GM10266 (cell line): ENCODE results near the gene MEP1A.

Experiments
- DNase-seq: peaks from one replicate; pipeline ENCODE4 v3.0.0; 2012; ENCODE audit errors: extremely low spot score
- TF ChIP-seq, protein P1 (sequence below): IDR thresholded peaks from 2 replicates; pipeline ENCODE4 v1.5.1; 2012; ENCODE audit warnings: mild to moderate bottlenecking, low read depth; ENCODE audit not compliant: control insufficient read depth, insufficient read depth; ENCODE audit errors: missing control alignments

Gene MEP1A

DNA sequence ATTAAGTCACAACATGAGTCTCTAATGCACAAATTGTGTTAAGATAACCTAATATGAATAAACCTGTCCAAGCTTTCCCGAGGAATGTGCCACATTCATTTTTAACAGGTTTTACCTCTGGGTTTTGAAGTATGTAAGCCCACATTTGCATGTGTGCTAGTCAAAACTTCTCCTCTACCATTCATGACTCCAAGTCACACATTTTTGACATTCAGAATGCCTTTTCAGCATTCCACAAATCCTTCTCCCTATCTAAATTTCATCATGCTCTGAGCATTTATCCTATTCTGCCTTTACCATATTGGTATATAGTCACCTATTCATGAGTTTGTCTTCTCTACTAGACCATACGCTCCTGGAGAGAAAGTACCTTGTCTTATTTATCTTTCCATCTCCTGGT, 72.0 kb downstream of the MEP1A start:
- TF ChIP-seq, protein P1, sequence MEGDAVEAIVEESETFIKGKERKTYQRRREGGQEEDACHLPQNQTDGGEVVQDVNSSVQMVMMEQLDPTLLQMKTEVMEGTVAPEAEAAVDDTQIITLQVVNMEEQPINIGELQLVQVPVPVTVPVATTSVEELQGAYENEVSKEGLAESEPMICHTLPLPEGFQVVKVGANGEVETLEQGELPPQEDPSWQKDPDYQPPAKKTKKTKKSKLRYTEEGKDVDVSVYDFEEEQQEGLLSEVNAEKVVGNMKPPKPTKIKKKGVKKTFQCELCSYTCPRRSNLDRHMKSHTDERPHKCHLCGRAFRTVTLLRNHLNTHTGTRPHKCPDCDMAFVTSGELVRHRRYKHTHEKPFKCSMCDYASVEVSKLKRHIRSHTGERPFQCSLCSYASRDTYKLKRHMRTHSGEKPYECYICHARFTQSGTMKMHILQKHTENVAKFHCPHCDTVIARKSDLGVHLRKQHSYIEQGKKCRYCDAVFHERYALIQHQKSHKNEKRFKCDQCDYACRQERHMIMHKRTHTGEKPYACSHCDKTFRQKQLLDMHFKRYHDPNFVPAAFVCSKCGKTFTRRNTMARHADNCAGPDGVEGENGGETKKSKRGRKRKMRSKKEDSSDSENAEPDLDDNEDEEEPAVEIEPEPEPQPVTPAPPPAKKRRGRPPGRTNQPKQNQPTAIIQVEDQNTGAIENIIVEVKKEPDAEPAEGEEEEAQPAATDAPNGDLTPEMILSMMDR, result no peak
- DNase-seq, result no peak

DNA sequence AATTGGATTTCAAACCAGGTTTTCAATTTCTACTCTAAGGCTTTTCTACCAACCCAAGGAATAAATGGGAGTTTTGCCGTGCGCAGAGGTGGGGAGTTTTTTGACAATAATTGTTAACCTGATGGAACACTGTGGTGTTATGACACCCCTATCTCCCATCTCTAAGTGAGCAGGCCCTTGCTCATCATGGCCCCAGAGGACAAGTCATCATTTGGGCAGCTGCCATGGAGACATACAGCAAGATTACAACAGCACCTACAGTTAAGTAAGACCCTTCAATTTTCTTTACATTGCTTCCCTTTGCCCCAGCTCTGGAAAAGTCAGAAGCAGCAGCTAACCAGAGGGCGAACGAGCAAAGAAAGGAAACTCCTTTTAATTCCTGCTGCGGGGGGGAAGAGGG, 74.2 kb downstream of the MEP1A start:
- no peak for DNase-seq
- TF ChIP-seq, protein P1, result no peak

DNA sequence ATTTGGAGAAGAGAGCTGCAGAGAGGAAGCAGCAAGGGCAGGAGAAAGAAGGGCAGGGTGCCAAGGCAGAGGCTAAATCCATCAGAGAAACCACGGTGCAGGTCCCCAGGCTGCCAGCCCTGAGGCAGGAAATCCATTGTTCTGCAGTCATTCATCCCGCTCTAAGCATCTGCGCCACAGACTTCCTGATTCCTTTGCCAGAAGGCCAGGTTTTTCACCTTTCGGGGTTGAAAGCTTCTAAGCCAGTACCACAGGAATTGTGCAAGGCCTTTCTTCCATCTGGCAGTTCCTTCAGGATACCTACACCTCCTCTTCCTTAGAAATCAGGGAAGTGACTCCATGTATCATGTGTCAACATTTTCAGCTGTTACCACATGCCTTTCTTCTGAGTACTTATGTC, 82.9 kb downstream of the MEP1A start:
- TF ChIP-seq, protein P1, result no peak
- no peak for DNase-seq

DNA sequence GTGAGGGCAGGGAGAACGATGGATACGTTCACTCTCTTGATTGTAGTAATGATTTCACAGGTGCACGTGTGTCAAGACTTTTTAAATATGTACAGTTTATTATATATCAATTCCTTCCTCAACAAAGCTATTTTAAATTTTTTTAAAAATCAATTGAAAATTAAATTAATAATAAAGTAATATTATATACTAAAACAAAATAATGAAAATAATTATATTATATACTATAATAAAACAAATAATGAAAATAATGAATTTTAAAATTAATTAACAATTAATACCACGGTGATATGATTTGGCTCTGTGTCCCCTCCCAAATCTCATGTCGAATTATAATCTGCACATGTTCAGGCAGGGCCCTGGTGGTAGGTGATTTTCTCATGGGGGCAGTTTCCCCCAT, 85.8 kb downstream of the MEP1A start:
- no peak for DNase-seq
- TF ChIP-seq, protein P1, result no peak

DNA sequence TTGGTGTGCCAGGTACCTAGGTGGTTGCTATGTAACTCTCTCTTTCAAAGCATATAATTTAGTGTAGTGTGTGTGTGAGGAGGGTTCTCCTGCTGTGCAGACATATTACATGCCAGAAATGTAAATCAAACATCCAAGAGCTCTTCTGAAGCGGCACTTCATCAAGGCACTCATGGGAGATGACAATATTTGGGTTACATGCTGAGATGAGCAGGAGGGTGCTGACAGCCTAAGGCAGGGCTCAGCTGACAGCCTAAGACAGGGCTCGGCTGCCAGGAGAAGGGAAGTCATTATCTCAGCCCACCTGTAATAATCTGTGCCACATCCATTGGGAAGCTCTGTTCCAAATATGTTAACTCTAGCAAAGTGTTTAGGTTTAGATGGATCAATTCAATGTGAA, 89.5 kb downstream of the MEP1A start:
- TF ChIP-seq, protein P1, result no peak
- no peak for DNase-seq

DNA sequence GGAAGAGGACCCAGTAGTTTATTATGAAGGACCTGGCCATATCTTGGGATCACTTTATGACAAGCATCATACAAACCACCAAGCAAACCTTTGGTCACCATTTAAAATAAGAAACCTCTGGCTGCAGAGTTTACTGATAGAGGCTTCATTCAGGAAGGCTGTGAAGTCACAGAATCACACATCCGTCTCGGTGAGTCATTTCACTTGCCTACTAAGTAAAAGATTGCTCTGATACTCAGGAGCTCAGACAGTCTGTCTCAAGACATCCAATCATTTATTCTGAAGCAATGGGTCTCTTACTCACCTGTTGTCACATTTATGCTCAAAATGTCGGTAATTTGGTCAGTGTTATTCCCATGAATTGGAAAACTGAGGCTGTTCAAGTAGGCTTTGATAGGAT, 94.8 kb downstream of the MEP1A start:
- DNase-seq, result no peak
- TF ChIP-seq, protein P1, result no peak

DNA sequence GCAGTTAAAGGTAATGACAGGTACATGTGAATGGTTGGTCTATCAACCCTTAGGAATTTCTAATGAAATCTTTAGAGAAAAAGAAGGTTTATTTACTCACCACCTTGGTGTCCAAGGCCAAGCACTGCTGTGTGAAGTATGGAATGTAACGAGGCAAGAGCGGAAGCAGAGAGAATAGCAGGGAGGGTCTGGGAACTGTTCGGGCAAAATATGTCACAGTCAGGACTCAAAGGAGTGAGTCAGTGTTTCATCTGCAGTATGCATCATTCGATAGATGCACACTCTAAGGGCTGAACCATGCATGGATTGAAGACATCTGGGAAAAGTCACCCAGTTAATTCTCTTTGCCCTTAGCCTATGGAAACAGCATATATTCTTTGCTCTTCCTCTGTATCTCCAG, 95.4 kb downstream of the MEP1A start:
- TF ChIP-seq, protein P1, result no peak
- no peak for DNase-seq
